ENCODE results near the gene GSK3A.

- TF ChIP-seq CTCF (IDR thresholded peaks at IDR 0.05), result no peak
- TF ChIP-seq EP300 (IDR thresholded peaks at IDR 0.05), result no peak
- no peak for TF ChIP-seq POLR2AphosphoS5 (IDR thresholded peaks at IDR 0.05)
These were observed 29.6 kb upstream of the GSK3A start for GRCh38 chr19:42271861-42272534.
